Left renal cortex interstitium (tissue), 4 donors: ENCODE measurements around the gene ITPRIP. TPM values are rescaled to one million over a fixed set of nuclear protein-coding genes. Genes with fewer than 3 reads are reported as not detected.

Source experiments
- polyA plus RNA-seq, 4 donors: library from polyadenylated mRNA; unstranded; fragments of 120-200 nt; gene quantifications; one replicate each; pipeline ENCODE4 v1.2.1, GENCODE V29; 2013; ENCODE audit not compliant: insufficient read length in 4 of 4

The ITPRIP gene
- polyA plus RNA-seq, 4 donors = 9.4 to 12.8 (median 11.3) TPM

Other genes starting within 250 kb of the ITPRIP start
- gene SFR1, start 216.3 kb downstream of the ITPRIP start, polyA plus RNA-seq = 10 to 100 TPM in 3 of 4 donors, 1 to 10 TPM in 1; 9.1 to 11.9 (median 10.9) TPM
- 10 to 100 TPM; 11.9 to 33.7 (median 17.8) TPM for gene CFAP43, start 106.1 kb downstream of the ITPRIP start, polyA plus RNA-seq
- 100 to 1,000 TPM in 1 of 4 donors, 10 to 100 TPM in 3; 80.9 to 117 (median 88.0) TPM for gene GSTO1, start 83.6 kb downstream of the ITPRIP start, polyA plus RNA-seq
- gene GSTO2, start 69.3 kb downstream of the ITPRIP start, polyA plus RNA-seq = 10 to 100 TPM; 24.8 to 38.9 (median 33.3) TPM
- under 1 TPM; 0.32 to 0.63 (median 0.42) TPM for gene CFAP58, start 15.4 kb upstream of the ITPRIP start, polyA plus RNA-seq